ENCODE measurements around the gene SCFD2.
"Not testable (repeated sequence)": the region's sequence is repeated elsewhere in the genome, so short reads cannot be mapped to it uniquely, and the experiment has no call there.

Gene SCFD2

GRCh38 chr4:53185869-53186585, 179.8 kb downstream of the SCFD2 start:
- DNase-seq: no peak

- no peak for DNase-seq
Observed at GRCh38 chr4:53183754-53184153, 182.1 kb downstream of the SCFD2 start.

- DNase-seq: not testable (repeated sequence)
Observed at GRCh38 chr4:53177751-53178150, 188.1 kb downstream of the SCFD2 start.

- DNase-seq: no peak
Observed at GRCh38 chr4:53175640-53176039, 190.2 kb downstream of the SCFD2 start.

GRCh38 chr4:53174823-53175222, 191.0 kb downstream of the SCFD2 start:
- DNase-seq: no peak

GRCh38 chr4:53173576-53173975, 192.3 kb downstream of the SCFD2 start:
- no peak for DNase-seq

- DNase-seq: no peak
Observed at GRCh38 chr4:53171797-53172196, 194.1 kb downstream of the SCFD2 start.

GRCh38 chr4:53169695-53170617, 195.9 kb downstream of the SCFD2 start:
- DNase-seq: no peak

- no peak for DNase-seq
Observed at GRCh38 chr4:53168228-53168627, 197.6 kb downstream of the SCFD2 start.

GRCh38 chr4:53162969-53163368, 202.9 kb downstream of the SCFD2 start:
- DNase-seq: no peak

- DNase-seq: no peak
Observed at GRCh38 chr4:53161787-53162433, 204.0 kb downstream of the SCFD2 start.

GRCh38 chr4:53161051-53161786, 204.6 kb downstream of the SCFD2 start:
- DNase-seq: no peak

- no peak for DNase-seq
Observed at GRCh38 chr4:53156896-53157295, 209.0 kb downstream of the SCFD2 start.

- DNase-seq: no peak
Observed at GRCh38 chr4:53152467-53152866, 213.4 kb downstream of the SCFD2 start.

- no peak for DNase-seq
Observed at GRCh38 chr4:53151489-53151788, 214.4 kb downstream of the SCFD2 start.

GRCh38 chr4:53150631-53151488, 215.0 kb downstream of the SCFD2 start:
- no peak for DNase-seq

GRCh38 chr4:53147711-53148110, 218.2 kb downstream of the SCFD2 start:
- DNase-seq: no peak

- DNase-seq: no peak
Observed at GRCh38 chr4:53147197-53147596, 218.7 kb downstream of the SCFD2 start.

GRCh38 chr4:53141308-53141707, 224.6 kb downstream of the SCFD2 start:
- DNase-seq: no peak

- DNase-seq: not testable (repeated sequence)
Observed at GRCh38 chr4:53139256-53139655, 226.6 kb downstream of the SCFD2 start.

- DNase-seq: no peak
Observed at GRCh38 chr4:53137468-53137867, 228.4 kb downstream of the SCFD2 start.

GRCh38 chr4:53136954-53137353, 228.9 kb downstream of the SCFD2 start:
- no peak for DNase-seq
